Measurements from ENCODE around the gene RASSF3.

Gene RASSF3

DNA sequence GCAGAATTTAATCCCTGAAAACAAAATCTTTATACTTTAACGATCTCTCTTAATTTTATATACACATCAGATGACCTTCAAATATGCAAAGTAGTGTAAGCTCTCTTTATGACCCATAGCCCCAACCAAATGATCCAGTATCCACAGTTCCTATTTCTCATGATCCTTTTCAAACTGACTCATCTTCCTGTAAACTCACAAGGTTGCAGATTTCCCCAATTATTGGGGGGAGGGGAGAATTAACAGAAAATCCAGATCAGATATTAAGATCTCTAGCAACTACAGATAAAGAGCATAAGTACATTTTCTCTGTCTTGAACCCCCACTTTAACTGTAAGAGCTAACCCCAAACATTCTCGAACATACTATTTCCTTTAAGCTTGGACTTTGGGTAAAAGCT, 136.4 kb downstream of the RASSF3 start:
- intact Hi-C loops (cut with DNase I; ENCODE audit: low total_unique reads) = loop anchor here (5.0 kb wide), 1 partner anchor 729 kb away; no protein-coding TSS in a partner anchor
- no peak overlapping the region for H3K4me3 ChIP-seq
- TF ChIP-seq, protein P1, sequence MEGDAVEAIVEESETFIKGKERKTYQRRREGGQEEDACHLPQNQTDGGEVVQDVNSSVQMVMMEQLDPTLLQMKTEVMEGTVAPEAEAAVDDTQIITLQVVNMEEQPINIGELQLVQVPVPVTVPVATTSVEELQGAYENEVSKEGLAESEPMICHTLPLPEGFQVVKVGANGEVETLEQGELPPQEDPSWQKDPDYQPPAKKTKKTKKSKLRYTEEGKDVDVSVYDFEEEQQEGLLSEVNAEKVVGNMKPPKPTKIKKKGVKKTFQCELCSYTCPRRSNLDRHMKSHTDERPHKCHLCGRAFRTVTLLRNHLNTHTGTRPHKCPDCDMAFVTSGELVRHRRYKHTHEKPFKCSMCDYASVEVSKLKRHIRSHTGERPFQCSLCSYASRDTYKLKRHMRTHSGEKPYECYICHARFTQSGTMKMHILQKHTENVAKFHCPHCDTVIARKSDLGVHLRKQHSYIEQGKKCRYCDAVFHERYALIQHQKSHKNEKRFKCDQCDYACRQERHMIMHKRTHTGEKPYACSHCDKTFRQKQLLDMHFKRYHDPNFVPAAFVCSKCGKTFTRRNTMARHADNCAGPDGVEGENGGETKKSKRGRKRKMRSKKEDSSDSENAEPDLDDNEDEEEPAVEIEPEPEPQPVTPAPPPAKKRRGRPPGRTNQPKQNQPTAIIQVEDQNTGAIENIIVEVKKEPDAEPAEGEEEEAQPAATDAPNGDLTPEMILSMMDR (IDR thresholded peaks at IDR 0.05) = no peak
- H3K9me3 ChIP-seq = no peaks in the 10 kb centered on the region
- H3K27ac ChIP-seq = no peak overlapping the region
- peaks cover 48 to 68% (median 58%) of the 10 kb centered on the region in 3 donors for H3K36me3 ChIP-seq
- no peaks in the 10 kb centered on the region for H3K27me3 ChIP-seq
- no peak for DNase-seq
- peaks cover 0 to 12% (median 5%) of the 10 kb centered on the region in 4 donors for H3K4me1 ChIP-seq

All from tibial artery (tissue), 4 donors.